ENCODE measurements around the gene MOSPD3. TPM values are rescaled to one million over a fixed set of nuclear protein-coding genes. Genes with fewer than 3 reads are reported as not detected.
A peak's percentile ranks its signal among the peaks of the same experiment; 100 is the strongest.

Gene MOSPD3, protein sequence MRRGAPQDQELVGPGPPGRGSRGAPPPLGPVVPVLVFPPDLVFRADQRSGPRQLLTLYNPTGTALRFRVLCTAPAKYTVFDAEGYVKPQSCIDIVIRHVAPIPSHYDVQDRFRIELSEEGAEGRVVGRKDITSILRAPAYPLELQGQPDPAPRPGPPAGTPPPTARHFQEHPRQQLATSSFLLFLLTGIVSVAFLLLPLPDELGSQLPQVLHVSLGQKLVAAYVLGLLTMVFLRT
- total RNA-seq (2014; rRNA removed): 9.4 and 19.4 TPM in 2 replicates
- Bru-seq, nascent RNA: percentile 62 among the genes with signal in this experiment
- percentile 71 among the genes with signal in this experiment for BruChase-seq, experiment 1, labeled RNA remaining after a 6-hour chase
- percentile 65 among the genes with signal in this experiment for BruChase-seq, experiment 2, labeled RNA remaining after a 2-hour chase
- long read RNA-seq, transcript MOSPD3-201 (6 exons, 1,053 nt): minor isoform, 8 of 55 reads
- long read RNA-seq, transcript MOSPD3-203 (5 exons, 1,191 nt): major isoform, 34 of 55 reads
- long read RNA-seq, partial matches to known transcripts: 3 of 55 reads
- long read RNA-seq, other reads (novel, unspliced or antisense): 9 of 55 reads

DNA sequence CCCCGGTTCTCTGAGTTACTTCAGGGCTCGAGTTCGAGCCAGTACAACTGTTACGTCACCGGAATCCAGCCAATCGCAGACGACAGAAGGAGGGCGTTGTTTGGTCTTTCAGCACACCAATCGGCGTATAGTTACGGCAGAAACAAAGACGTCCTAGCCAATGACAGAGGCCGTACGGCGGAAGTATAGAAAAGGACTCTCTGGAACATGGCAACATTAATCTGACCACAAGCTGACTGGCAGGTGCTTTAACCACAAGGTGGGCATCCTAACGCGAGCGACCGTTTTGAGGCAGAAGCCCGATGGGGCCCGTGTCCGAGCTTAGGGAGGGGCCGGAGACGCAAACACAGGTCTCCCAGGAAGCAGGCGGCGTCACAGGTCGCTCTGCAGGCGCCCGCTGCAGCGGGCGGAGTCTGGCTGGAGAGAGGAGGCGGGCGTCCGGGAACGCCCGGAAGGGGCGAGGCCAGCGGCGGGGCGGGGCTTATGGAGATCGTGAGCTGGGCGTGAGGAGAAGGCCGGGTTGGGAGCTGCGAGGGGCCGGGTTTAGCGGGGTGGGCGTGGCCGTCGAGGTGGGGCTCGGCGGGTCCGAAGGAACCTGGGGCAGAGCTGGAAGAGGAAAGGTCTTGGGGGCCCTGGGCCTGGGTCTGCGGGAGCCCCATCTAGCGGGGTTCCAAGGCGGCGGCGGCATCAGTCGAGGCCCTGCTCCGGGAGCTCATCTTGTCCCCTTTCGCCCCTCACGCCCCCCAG, at the start of gene MOSPD3:
Gene MOSPD3 (plus strand): TSS at position 558 of the 747 bp plus-strand sequence. CDS start 252 bp downstream, outside the sequence.
- peak; percentile 96 for ATAC-seq
- TF ChIP-seq EZH2 (IDR thresholded peaks at IDR 0.05; ENCODE audit: low read length, unreplicated experiment) (no peak), EZH2phosphoT487 (IDR thresholded peaks at IDR 0.05; ENCODE audit: borderline replicate concordance, low read length) (no peak)
- TF ChIP-seq, protein P1, sequence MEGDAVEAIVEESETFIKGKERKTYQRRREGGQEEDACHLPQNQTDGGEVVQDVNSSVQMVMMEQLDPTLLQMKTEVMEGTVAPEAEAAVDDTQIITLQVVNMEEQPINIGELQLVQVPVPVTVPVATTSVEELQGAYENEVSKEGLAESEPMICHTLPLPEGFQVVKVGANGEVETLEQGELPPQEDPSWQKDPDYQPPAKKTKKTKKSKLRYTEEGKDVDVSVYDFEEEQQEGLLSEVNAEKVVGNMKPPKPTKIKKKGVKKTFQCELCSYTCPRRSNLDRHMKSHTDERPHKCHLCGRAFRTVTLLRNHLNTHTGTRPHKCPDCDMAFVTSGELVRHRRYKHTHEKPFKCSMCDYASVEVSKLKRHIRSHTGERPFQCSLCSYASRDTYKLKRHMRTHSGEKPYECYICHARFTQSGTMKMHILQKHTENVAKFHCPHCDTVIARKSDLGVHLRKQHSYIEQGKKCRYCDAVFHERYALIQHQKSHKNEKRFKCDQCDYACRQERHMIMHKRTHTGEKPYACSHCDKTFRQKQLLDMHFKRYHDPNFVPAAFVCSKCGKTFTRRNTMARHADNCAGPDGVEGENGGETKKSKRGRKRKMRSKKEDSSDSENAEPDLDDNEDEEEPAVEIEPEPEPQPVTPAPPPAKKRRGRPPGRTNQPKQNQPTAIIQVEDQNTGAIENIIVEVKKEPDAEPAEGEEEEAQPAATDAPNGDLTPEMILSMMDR (conservative IDR thresholded peaks at IDR 0.05; ENCODE audit: low read depth, low read length): no peak
- Histone ChIP-seq H3K27ac (ENCODE audit: low read length) (peak within 1 kb of the TSS; percentile 23; the same call in 1 of the 2 replicates), H3K9ac (ENCODE audit: low read length) (peak within 1 kb of the TSS; percentile 64), H3K4me3 (ENCODE audit: low read length) (peak within 1 kb of the TSS; percentile 70), H3K9me3 (ENCODE audit: low read length) (no peaks in the 10 kb centered on the region), H3K4me2 (ENCODE audit: low read length) (peak within 1 kb of the TSS; percentile 99), H3K36me3 (ENCODE audit: low read depth, low read length) (no peaks in the 10 kb centered on the region), H4K20me1 (ENCODE audit: low read length) (no peaks in the 10 kb centered on the region), H2AFZ (ENCODE audit: low read length) (peak within 1 kb of the TSS; percentile 77), H3K9me2 (replicated peaks; ENCODE audit: low read length) (no peaks in the 10 kb centered on the region), H3K27me3 (ENCODE audit: low read length) (no peaks in the 10 kb centered on the region), H3K79me2 (ENCODE audit: low read length) (no peaks in the 10 kb centered on the region), H3K4me1 (ENCODE audit: insufficient read depth, low read length) (peaks cover 6% of the 10 kb centered on the region; the same call in 1 of the 2 replicates), H3F3A (ENCODE audit: low read length, unreplicated experiment) (no peaks in the 10 kb centered on the region)
- ChIA-PET POLR2A (ENCODE audit: unreplicated experiment) (interaction anchor here (0.6 to 1.1 kb wide), 11 partner anchors 24 to 1732 kb away, joined by 3 to 7 read pairs (median 3); partner anchors contain the start of genes FBXO24, LRCH4, MEPCE and PPP1R35), CTCF (interaction anchor here (0.5 to 1.0 kb wide), 8 partner anchors 20 to 222 kb away, joined by 3 to 5 read pairs (median 4); partner anchors contain the start of gene FBXO24)
- DNase-seq: peak; percentile 99
- no TSS peak for BruUV-seq (replicated peaks)
- intact Hi-C loops (cut with micrococcal nuclease): loop anchor here (1.0 kb wide), 1 partner anchor 61 kb away; the partner anchor contains the start of gene GNB2

DNA sequence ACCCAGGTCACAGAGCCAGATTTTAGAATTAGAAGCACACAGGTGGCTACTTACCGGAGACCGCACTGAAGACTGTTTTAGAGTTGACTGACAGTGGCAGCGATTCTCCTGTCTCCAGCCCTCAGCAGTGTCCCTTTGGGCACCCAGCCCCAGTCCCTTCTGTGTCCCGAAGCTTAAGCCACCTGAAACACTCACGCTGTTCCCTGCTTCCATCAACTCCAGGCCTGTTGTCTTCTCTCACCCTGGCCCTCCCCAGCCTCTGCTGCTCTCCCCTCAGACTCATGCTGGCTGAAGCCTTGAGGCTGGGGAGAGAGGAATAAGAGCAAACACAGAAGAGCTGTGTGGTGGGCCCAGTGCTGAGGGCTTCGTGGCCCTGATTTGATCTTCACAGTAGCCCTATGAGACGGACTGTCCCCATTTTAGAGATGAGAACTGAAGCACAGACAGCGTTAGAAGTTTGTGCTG, 49.2 kb upstream of the MOSPD3 start:
- POLR2A ChIA-PET (ENCODE audit: unreplicated experiment): interaction anchor here (0.6 kb wide), 1 partner anchor 277 kb away, joined by 3 read pairs; no protein-coding TSS in a partner anchor
- BruUV-seq (replicated peaks): no TSS peak
- H2AFZ ChIP-seq (ENCODE audit: low read length): no peak overlapping the region

More for the DNA sequence above, 49.2 kb upstream of the MOSPD3 start:
- Histone ChIP-seq H3K9me3 (ENCODE audit: low read length) (no peaks in the 10 kb centered on the region), H3K4me3 (ENCODE audit: low read length) (no peak overlapping the region), H4K20me1 (ENCODE audit: low read length) (no peaks in the 10 kb centered on the region), H3K9ac (ENCODE audit: low read length) (no peak overlapping the region), H3K27ac (ENCODE audit: low read length) (no peak overlapping the region), H3K79me2 (ENCODE audit: low read length) (no peaks in the 10 kb centered on the region), H3K9me2 (replicated peaks; ENCODE audit: low read length) (no peaks in the 10 kb centered on the region), H3K36me3 (ENCODE audit: low read depth, low read length) (no peaks in the 10 kb centered on the region), H3F3A (ENCODE audit: low read length, unreplicated experiment) (no peaks in the 10 kb centered on the region), H3K4me1 (ENCODE audit: insufficient read depth, low read length) (no peaks in the 10 kb centered on the region), H3K4me2 (ENCODE audit: low read length) (no peak overlapping the region), H3K27me3 (ENCODE audit: low read length) (no peaks in the 10 kb centered on the region)
- TF ChIP-seq, protein P1 (conservative IDR thresholded peaks at IDR 0.05; ENCODE audit: low read depth, low read length): no peak
- TF ChIP-seq EZH2 (IDR thresholded peaks at IDR 0.05; ENCODE audit: low read length, unreplicated experiment) (no peak), EZH2phosphoT487 (IDR thresholded peaks at IDR 0.05; ENCODE audit: borderline replicate concordance, low read length) (no peak)
- CTCF ChIA-PET: interaction anchor here (2.5 kb wide), 1 partner anchor 25 kb away, joined by 12 read pairs; no protein-coding TSS in a partner anchor
- intact Hi-C loops (cut with micrococcal nuclease): no loop called here
- DNase-seq (no peak), ATAC-seq (no peak)
